ENCODE data around the gene SLC41A2.

DNA sequence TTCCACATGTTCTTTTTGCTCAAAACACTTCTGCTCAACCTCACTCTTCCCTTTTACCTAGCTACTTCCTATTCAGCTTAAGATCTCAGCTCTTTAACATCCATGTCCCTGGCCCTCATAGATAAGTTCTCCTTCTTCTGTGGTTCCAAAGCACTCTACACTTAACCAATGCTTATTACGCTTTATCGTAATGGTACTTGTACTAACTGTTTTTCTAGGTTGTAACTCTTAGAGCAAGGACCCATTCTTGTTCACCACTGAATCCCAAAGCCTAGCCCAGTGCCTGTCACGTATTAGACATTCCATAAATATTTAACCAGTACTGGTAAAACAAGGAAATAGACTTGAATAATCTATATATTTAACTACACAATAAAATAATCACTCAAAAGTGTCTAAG, 5.3 kb downstream of the SLC41A2 start:
- TF ChIP-seq TEAD4 (CRISPR knock-in tag; IDR thresholded peaks at IDR 0.05) (no peak), FOXP1 (CRISPR knock-in tag; IDR thresholded peaks at IDR 0.05; ENCODE audit: borderline replicate concordance) (no peak), SMAD4 (CRISPR knock-in tag; IDR thresholded peaks at IDR 0.05) (no peak), CREB1 (CRISPR knock-in tag; IDR thresholded peaks at IDR 0.05) (no peak), GABPB1 (CRISPR knock-in tag; IDR thresholded peaks at IDR 0.05) (no peak)
- TF ChIP-seq, protein P1, sequence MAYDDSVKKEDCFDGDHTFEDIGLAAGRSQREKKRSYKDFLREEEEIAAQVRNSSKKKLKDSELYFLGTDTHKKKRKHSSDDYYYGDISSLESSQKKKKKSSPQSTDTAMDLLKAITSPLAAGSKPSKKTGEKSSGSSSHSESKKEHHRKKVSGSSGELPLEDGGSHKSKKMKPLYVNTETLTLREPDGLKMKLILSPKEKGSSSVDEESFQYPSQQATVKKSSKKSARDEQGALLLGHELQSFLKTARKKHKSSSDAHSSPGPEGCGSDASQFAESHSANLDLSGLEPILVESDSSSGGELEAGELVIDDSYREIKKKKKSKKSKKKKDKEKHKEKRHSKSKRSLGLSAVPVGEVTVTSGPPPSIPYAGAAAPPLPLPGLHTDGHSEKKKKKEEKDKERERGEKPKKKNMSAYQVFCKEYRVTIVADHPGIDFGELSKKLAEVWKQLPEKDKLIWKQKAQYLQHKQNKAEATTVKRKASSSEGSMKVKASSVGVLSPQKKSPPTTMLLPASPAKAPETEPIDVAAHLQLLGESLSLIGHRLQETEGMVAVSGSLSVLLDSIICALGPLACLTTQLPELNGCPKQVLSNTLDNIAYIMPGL (CRISPR knock-in tag; IDR thresholded peaks at IDR 0.05): no peak
- TF ChIP-seq, protein P2, sequence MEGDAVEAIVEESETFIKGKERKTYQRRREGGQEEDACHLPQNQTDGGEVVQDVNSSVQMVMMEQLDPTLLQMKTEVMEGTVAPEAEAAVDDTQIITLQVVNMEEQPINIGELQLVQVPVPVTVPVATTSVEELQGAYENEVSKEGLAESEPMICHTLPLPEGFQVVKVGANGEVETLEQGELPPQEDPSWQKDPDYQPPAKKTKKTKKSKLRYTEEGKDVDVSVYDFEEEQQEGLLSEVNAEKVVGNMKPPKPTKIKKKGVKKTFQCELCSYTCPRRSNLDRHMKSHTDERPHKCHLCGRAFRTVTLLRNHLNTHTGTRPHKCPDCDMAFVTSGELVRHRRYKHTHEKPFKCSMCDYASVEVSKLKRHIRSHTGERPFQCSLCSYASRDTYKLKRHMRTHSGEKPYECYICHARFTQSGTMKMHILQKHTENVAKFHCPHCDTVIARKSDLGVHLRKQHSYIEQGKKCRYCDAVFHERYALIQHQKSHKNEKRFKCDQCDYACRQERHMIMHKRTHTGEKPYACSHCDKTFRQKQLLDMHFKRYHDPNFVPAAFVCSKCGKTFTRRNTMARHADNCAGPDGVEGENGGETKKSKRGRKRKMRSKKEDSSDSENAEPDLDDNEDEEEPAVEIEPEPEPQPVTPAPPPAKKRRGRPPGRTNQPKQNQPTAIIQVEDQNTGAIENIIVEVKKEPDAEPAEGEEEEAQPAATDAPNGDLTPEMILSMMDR (IDR thresholded peaks at IDR 0.05): no peak
